ENCODE measurements around the gene ELOVL1. TPM values are rescaled to one million over a fixed set of nuclear protein-coding genes. Genes with fewer than 3 reads are reported as not detected.

ELOVL1 gene
- 61.0 and 74.6 TPM in 2 replicates for total RNA-seq

DNA sequence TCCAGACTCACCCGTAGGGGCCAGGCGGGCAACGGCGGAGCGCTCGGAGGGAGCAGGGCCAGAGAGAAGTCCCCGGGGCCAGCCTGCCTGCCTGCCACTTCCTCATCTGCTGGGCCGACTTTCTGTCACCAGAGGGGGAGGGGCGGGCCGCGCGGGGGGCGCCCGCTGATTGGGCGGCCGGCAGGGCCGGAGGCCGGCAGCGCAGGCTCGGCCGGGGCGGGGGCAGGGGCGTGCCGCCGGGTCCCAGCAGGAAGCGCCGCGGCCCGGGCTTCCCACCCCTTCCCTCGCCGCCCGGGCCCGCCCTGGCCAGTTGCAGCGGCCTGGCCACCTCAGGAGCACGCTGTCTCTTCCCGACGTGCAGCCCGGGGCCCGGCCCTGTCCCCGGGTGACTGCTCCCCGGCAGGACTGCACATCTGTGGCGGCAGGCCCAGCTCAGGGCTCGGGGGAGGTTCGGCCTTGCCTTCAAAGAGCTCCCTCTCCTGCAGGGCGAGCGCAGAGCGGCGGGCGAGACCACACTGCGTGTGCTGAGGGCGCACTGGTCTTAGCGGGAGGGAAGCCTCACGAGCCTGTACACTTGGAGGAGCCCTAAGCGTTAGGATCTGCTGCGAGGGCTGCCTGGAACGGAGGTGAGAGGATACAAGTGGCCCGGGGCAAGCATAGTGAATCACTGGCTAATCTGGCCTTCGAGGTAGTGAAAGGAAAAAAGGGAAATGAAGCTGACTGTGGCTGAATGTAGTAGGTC lies at the start of gene ELOVL1:
ELOVL1 (minus strand) TSS at position 108 of the 742 bp plus-strand sequence. CDS start 2,402 bp downstream, outside the sequence.

DNA sequence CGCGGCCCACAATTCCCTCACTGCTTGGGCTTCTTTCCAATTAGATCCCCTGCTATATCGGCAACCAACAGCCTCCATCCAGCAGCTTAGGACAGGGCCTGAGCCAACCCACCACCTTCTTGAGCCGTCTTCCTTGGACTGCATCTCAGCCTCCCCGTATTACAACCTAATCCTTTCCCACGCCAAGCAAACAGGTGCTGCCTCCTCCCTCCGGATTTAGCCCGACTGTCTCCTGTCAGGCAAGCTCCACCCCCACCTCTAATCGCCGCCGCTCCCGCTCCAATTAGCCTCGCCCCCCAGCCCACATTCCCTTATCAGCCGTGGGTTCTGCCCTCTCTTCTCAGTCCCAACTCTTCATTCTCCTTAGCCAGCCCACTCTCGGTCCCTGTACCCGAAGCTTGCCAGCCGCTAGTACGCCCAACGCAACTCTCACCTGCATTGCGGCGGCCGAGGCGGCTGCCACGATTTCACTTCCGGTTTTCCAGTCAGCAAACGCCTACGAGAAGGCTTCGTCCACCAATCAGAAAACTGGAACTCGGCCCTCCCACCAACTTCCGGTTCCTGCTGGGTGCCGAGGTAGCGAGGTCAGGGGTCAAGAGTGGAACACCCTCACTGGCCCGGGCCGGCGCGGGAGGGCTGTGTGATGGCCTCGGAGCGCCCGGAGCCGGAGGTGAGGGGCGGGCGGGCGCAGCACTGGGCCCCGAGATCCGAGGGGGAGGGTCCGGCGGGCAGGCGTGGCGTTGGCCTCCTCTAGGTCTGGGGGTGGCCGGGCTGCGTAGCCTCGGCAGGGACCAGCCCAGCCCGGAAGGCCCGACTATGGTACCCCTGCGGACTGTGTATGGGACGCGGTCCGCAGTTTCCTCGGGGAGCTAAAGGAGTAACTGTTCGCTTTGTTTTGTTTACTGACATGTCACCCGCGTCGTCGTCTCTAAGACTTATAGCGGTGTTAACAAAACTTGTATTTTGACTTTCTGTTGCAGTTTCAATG lies 21.8 kb upstream of the ELOVL1 start, which contains the start of the genes MED8 and SZT2:
MED8 (minus strand) TSS at position 475 of the 988 bp plus-strand sequence; CDS start at position 439, 36 bp downstream.
SZT2 (plus strand) TSS at position 574 of the 988 bp plus-strand sequence; CDS start at position 644, 70 bp downstream.

GRCh38 chr1:43358746-43359693 lies 8.8 kb downstream of the ELOVL1 start, which contains the start of gene CDC20:
Gene CDC20 (plus strand): TSS chr1:43358981. CDS start chr1:43359216, 235 bp downstream.

DNA sequence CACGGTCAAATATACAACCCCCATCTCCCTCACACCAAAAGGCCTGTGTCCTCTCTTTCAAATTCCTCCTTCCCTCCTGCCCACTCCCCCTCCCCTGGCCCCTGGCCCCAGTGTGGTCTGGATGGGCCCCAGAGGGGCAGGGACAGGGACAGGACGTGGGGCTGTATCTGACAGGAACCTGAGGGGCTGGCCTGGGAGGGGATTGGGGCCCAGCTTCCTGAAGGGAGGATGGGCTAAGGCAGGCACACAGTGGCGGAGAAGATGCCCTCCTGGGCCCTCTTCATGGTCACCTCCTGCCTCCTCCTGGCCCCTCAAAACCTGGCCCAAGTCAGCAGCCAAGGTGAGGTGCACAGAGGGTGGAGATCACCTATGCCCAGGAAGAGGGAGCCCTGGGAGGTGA lies 30.2 kb downstream of the ELOVL1 start, which contains the start of gene MPL:
MPL (plus strand) TSS at position 231 of the 400 bp plus-strand sequence; CDS start at position 262, 31 bp downstream.

Other genes starting within 250 kb of the ELOVL1 start
- 40.0 and 73.6 TPM in 2 replicates for gene EBNA1BP2, start 195.7 kb downstream of the ELOVL1 start, total RNA-seq
- 0.23 and 0.26 TPM in 2 replicates for gene CFAP57, start 195.7 kb downstream of the ELOVL1 start, total RNA-seq
- gene TMEM125, start 98.0 kb downstream of the ELOVL1 start, total RNA-seq = not detected in 2 replicates
- not detected in 2 replicates for gene C1orf210, start 82.4 kb downstream of the ELOVL1 start, total RNA-seq
- gene TIE1, start 67.0 kb downstream of the ELOVL1 start, total RNA-seq = 1.5 and 8.1 TPM in 2 replicates
- not detected in 2 replicates for gene MPL, start 30.2 kb downstream of the ELOVL1 start, total RNA-seq
- gene CDC20, start 9.0 kb downstream of the ELOVL1 start, total RNA-seq = 2.6 and 4.7 TPM in 2 replicates
- gene MED8, start 21.8 kb upstream of the ELOVL1 start, total RNA-seq = 46.7 and 49.9 TPM in 2 replicates
- 11.1 and 13.6 TPM in 2 replicates for gene SZT2, start 21.9 kb upstream of the ELOVL1 start, total RNA-seq
- 28.3 and 55.9 TPM in 2 replicates for gene HYI, start 85.9 kb upstream of the ELOVL1 start, total RNA-seq
- 31.7 and 46.4 TPM in 2 replicates for gene PTPRF, start 162.9 kb upstream of the ELOVL1 start, total RNA-seq